Activated T-cell treated with anti-CD3 and anti-CD28 coated beads for 24 hours (primary cell): ENCODE measurements around the gene ZFHX3.

Experiments
- DNase-seq: peaks from one replicate; pipeline ENCODE4 v3.0.0-alpha.2; 2020; ENCODE audit warnings: low read depth

The ZFHX3 gene

GRCh38 chr16:72971370-72971769 is 76.6 kb downstream of the ZFHX3 start:
- no peak for DNase-seq

- DNase-seq: no peak
These were observed 77.3 kb downstream of the ZFHX3 start for GRCh38 chr16:72970656-72971055.

GRCh38 chr16:72969812-72970211 is 78.1 kb downstream of the ZFHX3 start:
- no peak for DNase-seq

- DNase-seq: no peak
These were observed 78.8 kb downstream of the ZFHX3 start for GRCh38 chr16:72969146-72969545.

- DNase-seq: no peak
These were observed 80.0 kb downstream of the ZFHX3 start for GRCh38 chr16:72967941-72968340.

GRCh38 chr16:72963533-72964315 is 84.2 kb downstream of the ZFHX3 start:
- DNase-seq: no peak

GRCh38 chr16:72962347-72962746 is 85.6 kb downstream of the ZFHX3 start:
- DNase-seq: no peak

GRCh38 chr16:72961863-72962262 is 86.1 kb downstream of the ZFHX3 start:
- no peak for DNase-seq

- DNase-seq: no peak
These were observed 86.7 kb downstream of the ZFHX3 start for GRCh38 chr16:72961115-72961832.

- DNase-seq: no peak
These were observed 87.8 kb downstream of the ZFHX3 start for GRCh38 chr16:72960101-72960500.

- DNase-seq: no peak
These were observed 88.5 kb downstream of the ZFHX3 start for GRCh38 chr16:72959301-72959996.

GRCh38 chr16:72958522-72959076 is 89.3 kb downstream of the ZFHX3 start:
- DNase-seq: no peak

GRCh38 chr16:72957303-72958277 is 90.3 kb downstream of the ZFHX3 start:
- no peak for DNase-seq

GRCh38 chr16:72956124-72957064 is 91.5 kb downstream of the ZFHX3 start:
- no peak for DNase-seq

- DNase-seq: no peak
These were observed 95.1 kb downstream of the ZFHX3 start for GRCh38 chr16:72952811-72953271.

GRCh38 chr16:72952404-72952803 is 95.5 kb downstream of the ZFHX3 start:
- no peak for DNase-seq

GRCh38 chr16:72951916-72952315 is 96.0 kb downstream of the ZFHX3 start:
- no peak for DNase-seq

- no peak for DNase-seq
These were observed 97.3 kb downstream of the ZFHX3 start for GRCh38 chr16:72950669-72951068.

GRCh38 chr16:72948238-72948829 is 99.6 kb downstream of the ZFHX3 start:
- DNase-seq: no peak
